Progenitor cell of endocrine pancreas (in vitro differentiated cells): ENCODE data around the gene DPEP3. TPM values are rescaled to one million over a fixed set of nuclear protein-coding genes. Genes with fewer than 3 reads are reported as not detected.
"Not testable (repeated sequence)": the region's sequence is repeated elsewhere in the genome, so short reads cannot be mapped to it uniquely, and the experiment has no call there.

Source experiments
- DNase-seq: peaks from one replicate; pipeline ENCODE4 v3.0.0; 2021; ENCODE audit warnings: low spot score; ENCODE audit not compliant: unreplicated experiment
- H3K27ac Mint-ChIP-seq: 2 replicates; pipeline ENCODE4 v1.8.0; 2021; ENCODE audit warnings: mild to moderate bottlenecking, moderate library complexity, mixed read lengths
- H3K27me3 Mint-ChIP-seq: 2 replicates; pipeline ENCODE4 v1.8.0; 2021; ENCODE audit warnings: mixed read lengths
- H3K36me3 Mint-ChIP-seq: 2 replicates; pipeline ENCODE4 v1.8.0; 2022; ENCODE audit warnings: mixed read lengths; ENCODE audit not compliant: insufficient read depth
- H3K4me1 Mint-ChIP-seq: 2 replicates; pipeline ENCODE4 v1.8.0; 2021; ENCODE audit warnings: low read depth, mixed read lengths
- H3K4me3 Mint-ChIP-seq: 2 replicates; pipeline ENCODE4 v1.8.0; 2021; ENCODE audit warnings: low read depth, mild to moderate bottlenecking, moderate library complexity, mixed read lengths
- H3K9me3 Mint-ChIP-seq: 2 replicates; pipeline ENCODE4 v1.8.0; 2021; ENCODE audit warnings: low read depth, mixed read lengths
- CTCF ChIP-seq: fragments of 200-600 bp; sonication (generic); IDR thresholded peaks from one replicate; pipeline ENCODE4 v1.5.0; 2021; ENCODE audit warnings: antibody characterized with exemption, mild to moderate bottlenecking; ENCODE audit not compliant: unreplicated experiment
- total RNA-seq: library from RNA; stranded (reverse); gene quantifications from 2 replicates; pipeline ENCODE4 v1.2.1, GENCODE V29; 2021

The DPEP3 gene
- total RNA-seq, 1 donor from 2014 or later: not detected

- peaks cover 7% of the 10 kb centered on the region for H3K4me1 Mint-ChIP-seq
- H3K4me3 Mint-ChIP-seq: no peak overlapping the region
- peaks cover 3% of the 10 kb centered on the region for H3K27me3 Mint-ChIP-seq
- DNase-seq: no peak
- H3K9me3 Mint-ChIP-seq: no peaks in the 10 kb centered on the region
- no peak for TF ChIP-seq CTCF
- H3K36me3 Mint-ChIP-seq: no peaks in the 10 kb centered on the region
- no peak overlapping the region for H3K27ac Mint-ChIP-seq
These were observed 38.9 kb upstream of the DPEP3 start for GRCh38 chr16:68019167-68019680.

- H3K27me3 Mint-ChIP-seq: peaks cover 7% of the 10 kb centered on the region
- peak within 1 kb of the TSS; percentile 63 for H3K27ac Mint-ChIP-seq
These were observed 35.4 kb upstream of the DPEP3 start, which contains the start of gene DPEP2NB for GRCh38 chr16:68015681-68016080. DPEP2NB (minus strand) TSS chr16:68015911; CDS start chr16:68015770, 141 bp downstream.

GRCh38 chr16:68013440-68013839 lies 33.1 kb upstream of the DPEP3 start:
- Mint-ChIP-seq H3K36me3 (no peaks in the 10 kb centered on the region), H3K4me1 (no peaks in the 10 kb centered on the region), H3K27me3 (peaks cover 9% of the 10 kb centered on the region), H3K27ac (no peak overlapping the region), H3K9me3 (no peaks in the 10 kb centered on the region), H3K4me3 (no peak overlapping the region)
- no peak for DNase-seq
- no peak for TF ChIP-seq CTCF

More at GRCh38 chr16:68015681-68016080, 35.4 kb upstream of the DPEP3 start, which contains the start of gene DPEP2NB:
- Mint-ChIP-seq H3K36me3 (no peaks in the 10 kb centered on the region), H3K9me3 (no peaks in the 10 kb centered on the region), H3K4me3 (no peak within 1 kb of the TSS), H3K4me1 (no peaks in the 10 kb centered on the region)
- no peak for DNase-seq
- TF ChIP-seq CTCF: no peak

- H3K36me3 Mint-ChIP-seq, H3K27me3 Mint-ChIP-seq, H3K4me1 Mint-ChIP-seq, H3K27ac Mint-ChIP-seq, H3K9me3 Mint-ChIP-seq, DNase-seq, H3K4me3 Mint-ChIP-seq: not testable (repeated sequence)
These were observed 29.6 kb upstream of the DPEP3 start for GRCh38 chr16:68009872-68010271.

- no peak overlapping the region for H3K27ac Mint-ChIP-seq
- H3K9me3 Mint-ChIP-seq: no peaks in the 10 kb centered on the region
- H3K4me3 Mint-ChIP-seq: no peak overlapping the region
- no peaks in the 10 kb centered on the region for H3K36me3 Mint-ChIP-seq
- H3K27me3 Mint-ChIP-seq: peaks cover 7% of the 10 kb centered on the region
- no peaks in the 10 kb centered on the region for H3K4me1 Mint-ChIP-seq
- no peak for DNase-seq
- TF ChIP-seq CTCF: no peak
These were observed 28.9 kb upstream of the DPEP3 start for GRCh38 chr16:68009157-68009735.

- TF ChIP-seq CTCF: no peak
- H3K27ac Mint-ChIP-seq: no peak overlapping the region
These were observed 25.5 kb upstream of the DPEP3 start for GRCh38 chr16:68005786-68006286.

More at GRCh38 chr16:68005786-68006286, 25.5 kb upstream of the DPEP3 start:
- Mint-ChIP-seq H3K4me1 (no peaks in the 10 kb centered on the region), H3K4me3 (no peak overlapping the region), H3K36me3 (no peaks in the 10 kb centered on the region), H3K9me3 (no peaks in the 10 kb centered on the region), H3K27me3 (peaks cover 3% of the 10 kb centered on the region)
- DNase-seq: no peak
